ENCODE data around the gene ST8SIA4. TPM values are rescaled to one million over a fixed set of nuclear protein-coding genes. Genes with fewer than 3 reads are reported as not detected.

ST8SIA4 gene
- polyA plus RNA-seq, 2 donors: 0.35 to 0.36 TPM

DNA sequence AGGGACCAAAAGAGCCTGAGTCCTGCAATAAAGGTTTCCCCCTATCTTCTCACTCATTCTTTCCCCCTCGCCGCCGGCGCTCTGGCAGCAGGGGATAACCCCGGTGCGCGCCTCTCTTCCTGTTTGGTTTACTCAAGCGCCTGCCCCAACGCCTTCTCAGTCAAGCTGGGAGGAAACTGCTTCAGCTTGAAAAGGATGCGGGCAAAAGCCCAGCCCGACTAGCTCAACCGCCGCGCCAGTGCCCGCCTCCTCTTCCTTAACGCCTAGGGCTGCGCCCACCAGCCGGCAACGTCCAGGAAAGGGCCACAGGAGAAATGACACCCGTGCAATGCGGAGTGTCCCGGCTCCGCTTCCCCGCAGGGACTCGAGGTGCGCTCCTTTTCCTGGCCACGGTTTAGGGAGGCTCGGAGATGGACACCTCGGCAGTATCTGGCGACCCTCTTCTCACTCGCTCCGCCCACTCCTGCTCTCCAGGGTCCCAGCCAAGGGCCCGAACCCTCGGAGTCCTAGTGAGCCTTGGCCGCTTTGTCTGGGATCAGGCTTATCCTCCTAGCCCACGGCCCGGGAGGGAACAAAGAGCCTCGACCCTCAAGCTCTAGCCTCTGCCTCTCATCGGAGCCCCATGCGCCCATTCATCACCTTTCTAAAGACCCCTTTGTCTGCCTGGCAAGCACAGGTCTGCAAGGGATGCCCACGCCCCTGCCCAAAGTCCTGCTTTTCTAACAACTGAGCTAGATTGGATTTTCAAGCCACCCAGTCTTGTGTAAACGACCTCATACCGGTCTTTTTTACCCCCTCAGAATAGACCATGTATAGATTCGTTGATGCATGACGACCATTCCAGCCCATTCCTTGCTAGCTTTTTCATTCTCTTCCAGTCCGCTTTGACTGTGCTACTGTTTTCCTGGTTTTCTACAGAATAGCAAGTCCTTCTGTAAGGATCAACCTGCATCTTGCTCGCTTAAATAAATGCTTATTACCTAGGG is 2.0 kb downstream of the ST8SIA4 start:
- H3K4me3 ChIP-seq (ENCODE audit: low read depth in 1 of 2, low read length in 2 of 2): peak overlapping the region; percentile 51 to 54
- H3K27ac ChIP-seq (ENCODE audit: low read depth in 2 of 2, low read length in 1 of 2): peak overlapping the region; percentile 76 to 79
- peaks cover 6 to 14% of the 10 kb centered on the region in 2 donors for H3K4me1 ChIP-seq (ENCODE audit: control insufficient read depth in 2 of 2, insufficient read depth in 2 of 2, low read length in 1 of 2)
- no peaks in the 10 kb centered on the region for H3K9me3 ChIP-seq (ENCODE audit: control insufficient read depth in 2 of 2, insufficient read depth in 1 of 2, low read depth in 1 of 2, low read length in 1 of 2)
- WGBS, 2 donors: 1% methylated on average over 46 to 47 of the region's 47 CpGs
- no peaks in the 10 kb centered on the region for H3K27me3 ChIP-seq (ENCODE audit: control insufficient read depth in 1 of 2, insufficient read depth in 2 of 2, low read length in 2 of 2)
- no peaks in the 10 kb centered on the region for H3K36me3 ChIP-seq (ENCODE audit: control insufficient read depth in 2 of 2, insufficient read depth in 2 of 2, low read length in 1 of 2)

DNA sequence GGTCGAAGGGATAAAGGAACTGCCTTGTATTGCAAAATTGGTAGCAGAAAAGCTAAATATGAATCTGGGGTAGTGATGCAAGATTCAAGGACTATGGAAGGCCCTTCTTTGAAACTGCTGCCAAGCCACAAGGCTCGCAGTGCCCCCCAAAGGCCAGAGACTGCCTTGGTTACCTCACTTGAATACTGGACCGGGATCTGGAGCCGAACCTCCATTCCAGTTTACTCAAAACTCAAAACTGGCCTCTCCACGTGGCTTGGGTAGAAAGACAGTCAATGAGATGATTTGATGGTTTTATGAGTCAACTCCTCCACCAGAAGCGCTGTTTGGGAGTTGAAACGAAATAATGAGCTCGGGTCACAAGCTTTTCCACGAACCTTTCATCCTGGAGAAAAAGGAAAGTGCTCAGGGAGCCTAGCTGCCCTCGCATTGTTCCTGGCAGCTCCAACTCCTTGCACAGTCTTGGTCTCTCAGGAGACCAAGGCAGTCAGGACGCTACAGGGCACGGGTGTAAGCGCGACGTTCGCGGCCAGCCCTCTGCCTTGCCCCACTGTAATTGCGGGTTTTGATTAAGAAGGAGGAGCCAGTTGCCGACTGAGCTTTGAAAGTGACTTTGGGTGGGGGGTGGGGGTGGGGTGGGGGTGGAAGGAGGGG is 2.8 kb downstream of the ST8SIA4 start:
- 5 to 8% methylated on average over 19 of the region's 19 CpGs for WGBS, 2 donors
- Histone ChIP-seq H3K27me3 (ENCODE audit: control insufficient read depth in 1 of 2, insufficient read depth in 2 of 2, low read length in 2 of 2) (no peaks in the 10 kb centered on the region), H3K27ac (ENCODE audit: low read depth in 2 of 2, low read length in 1 of 2) (peak overlapping the region; percentile 58 to 76), H3K4me3 (ENCODE audit: low read depth in 1 of 2, low read length in 2 of 2) (peak overlapping the region; percentile 51 to 54), H3K4me1 (ENCODE audit: control insufficient read depth in 2 of 2, insufficient read depth in 2 of 2, low read length in 1 of 2) (peaks cover 6 to 14% of the 10 kb centered on the region in 2 donors), H3K9me3 (ENCODE audit: control insufficient read depth in 2 of 2, insufficient read depth in 1 of 2, low read depth in 1 of 2, low read length in 1 of 2) (no peaks in the 10 kb centered on the region), H3K36me3 (ENCODE audit: control insufficient read depth in 2 of 2, insufficient read depth in 2 of 2, low read length in 1 of 2) (no peaks in the 10 kb centered on the region)

DNA sequence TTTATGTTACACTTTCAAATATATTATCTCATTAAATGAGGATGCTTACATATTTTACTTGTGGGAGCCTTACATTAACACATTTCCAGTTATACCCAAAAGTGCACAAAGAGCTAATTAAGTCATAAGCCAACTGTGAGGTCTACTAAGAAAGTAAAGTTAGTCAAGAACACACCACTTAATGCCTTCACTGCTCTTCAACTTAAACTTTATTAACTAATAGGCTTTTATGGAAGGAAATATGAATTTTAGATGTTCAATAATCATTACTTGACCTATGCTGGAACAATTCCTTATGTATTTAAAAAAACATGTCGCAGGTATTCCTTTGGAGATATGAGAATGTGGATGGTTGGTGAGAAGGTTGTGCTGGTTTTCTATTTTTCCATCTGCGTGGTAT is 3.4 kb downstream of the ST8SIA4 start:
- Histone ChIP-seq H3K4me1 (ENCODE audit: control insufficient read depth in 2 of 2, insufficient read depth in 2 of 2, low read length in 1 of 2) (peaks cover 6 to 14% of the 10 kb centered on the region in 2 donors), H3K27ac (ENCODE audit: low read depth in 2 of 2, low read length in 1 of 2) (no peak overlapping the region), H3K9me3 (ENCODE audit: control insufficient read depth in 2 of 2, insufficient read depth in 1 of 2, low read depth in 1 of 2, low read length in 1 of 2) (no peaks in the 10 kb centered on the region), H3K36me3 (ENCODE audit: control insufficient read depth in 2 of 2, insufficient read depth in 2 of 2, low read length in 1 of 2) (no peaks in the 10 kb centered on the region), H3K4me3 (ENCODE audit: low read depth in 1 of 2, low read length in 2 of 2) (peak overlapping the region in 1 of 2 donors; percentile 51), H3K27me3 (ENCODE audit: control insufficient read depth in 1 of 2, insufficient read depth in 2 of 2, low read length in 2 of 2) (no peaks in the 10 kb centered on the region)
- WGBS, 2 donors: 80 to 82% methylated on average over 2 of the region's 2 CpGs

GRCh38 chr5:100898504-100899346 is 4.4 kb downstream of the ST8SIA4 start:
- WGBS, 2 donors: 68 to 70% methylated on average over 5 of the region's 5 CpGs
- Histone ChIP-seq H3K9me3 (ENCODE audit: control insufficient read depth in 2 of 2, insufficient read depth in 1 of 2, low read depth in 1 of 2, low read length in 1 of 2) (no peaks in the 10 kb centered on the region), H3K4me3 (ENCODE audit: low read depth in 1 of 2, low read length in 2 of 2) (no peak overlapping the region), H3K36me3 (ENCODE audit: control insufficient read depth in 2 of 2, insufficient read depth in 2 of 2, low read length in 1 of 2) (no peaks in the 10 kb centered on the region), H3K4me1 (ENCODE audit: control insufficient read depth in 2 of 2, insufficient read depth in 2 of 2, low read length in 1 of 2) (peaks cover 6 to 13% of the 10 kb centered on the region in 2 donors), H3K27me3 (ENCODE audit: control insufficient read depth in 1 of 2, insufficient read depth in 2 of 2, low read length in 2 of 2) (no peaks in the 10 kb centered on the region), H3K27ac (ENCODE audit: low read depth in 2 of 2, low read length in 1 of 2) (no peak overlapping the region)

DNA sequence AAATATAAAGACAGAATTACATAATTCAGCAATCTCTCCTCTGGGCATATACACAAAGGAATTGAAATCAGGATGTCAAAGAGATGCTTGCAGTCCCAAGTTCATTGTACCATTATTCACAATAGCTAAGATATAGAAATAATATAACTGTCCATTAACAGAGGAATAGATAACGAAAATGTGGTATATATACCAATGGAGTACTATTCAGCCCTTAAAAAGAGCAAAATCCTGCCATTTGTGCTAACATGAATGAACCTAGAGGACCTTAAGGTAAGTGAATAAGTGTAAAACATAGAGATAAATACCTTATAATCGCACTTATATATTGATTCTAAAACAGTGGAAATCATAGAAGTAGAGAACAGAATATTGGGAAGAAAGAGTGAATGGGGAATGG is 7.0 kb downstream of the ST8SIA4 start:
- H3K36me3 ChIP-seq (ENCODE audit: control insufficient read depth in 2 of 2, insufficient read depth in 2 of 2, low read length in 1 of 2): no peaks in the 10 kb centered on the region
- 88 to 90% methylated on average over 2 of the region's 2 CpGs for WGBS, 2 donors
- H3K4me3 ChIP-seq (ENCODE audit: low read depth in 1 of 2, low read length in 2 of 2): no peak overlapping the region

GRCh38 chr5:100890461-100891008 is 12.5 kb downstream of the ST8SIA4 start:
- Histone ChIP-seq H3K4me1 (ENCODE audit: control insufficient read depth in 2 of 2, insufficient read depth in 2 of 2, low read length in 1 of 2) (no peaks in the 10 kb centered on the region), H3K27me3 (ENCODE audit: control insufficient read depth in 1 of 2, insufficient read depth in 2 of 2, low read length in 2 of 2) (no peaks in the 10 kb centered on the region), H3K9me3 (ENCODE audit: control insufficient read depth in 2 of 2, insufficient read depth in 1 of 2, low read depth in 1 of 2, low read length in 1 of 2) (no peaks in the 10 kb centered on the region), H3K36me3 (ENCODE audit: control insufficient read depth in 2 of 2, insufficient read depth in 2 of 2, low read length in 1 of 2) (no peaks in the 10 kb centered on the region), H3K27ac (ENCODE audit: low read depth in 2 of 2, low read length in 1 of 2) (no peak overlapping the region), H3K4me3 (ENCODE audit: low read depth in 1 of 2, low read length in 2 of 2) (no peak overlapping the region)
- WGBS, 2 donors: 41 to 49% methylated on average over 3 of the region's 3 CpGs

More for the DNA sequence above, 7.0 kb downstream of the ST8SIA4 start:
- no peaks in the 10 kb centered on the region for H3K27me3 ChIP-seq (ENCODE audit: control insufficient read depth in 1 of 2, insufficient read depth in 2 of 2, low read length in 2 of 2)
- no peaks in the 10 kb centered on the region for H3K9me3 ChIP-seq (ENCODE audit: control insufficient read depth in 2 of 2, insufficient read depth in 1 of 2, low read depth in 1 of 2, low read length in 1 of 2)
- peaks cover 1 to 3% of the 10 kb centered on the region in 2 donors for H3K4me1 ChIP-seq (ENCODE audit: control insufficient read depth in 2 of 2, insufficient read depth in 2 of 2, low read length in 1 of 2)
- H3K27ac ChIP-seq (ENCODE audit: low read depth in 2 of 2, low read length in 1 of 2): no peak overlapping the region

DNA sequence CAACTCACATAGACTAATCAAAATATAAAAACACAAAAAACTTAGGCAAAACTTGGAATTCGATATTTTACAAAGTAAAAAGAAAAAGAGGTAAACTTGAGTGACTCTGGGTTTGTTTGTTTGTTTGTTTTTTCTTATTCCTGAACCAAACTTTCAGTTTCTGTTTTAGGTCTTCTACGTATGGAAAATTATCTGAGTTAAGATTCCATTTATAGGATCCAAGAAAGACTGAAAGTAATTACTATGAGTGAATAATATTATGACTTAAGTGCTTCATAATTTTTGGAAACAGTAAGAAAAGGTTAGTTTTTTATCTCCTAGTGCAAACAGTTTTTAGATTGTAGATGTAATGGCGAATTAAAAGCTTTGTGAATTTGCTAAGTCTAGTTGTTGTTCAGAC is 13.2 kb downstream of the ST8SIA4 start:
- H3K27ac ChIP-seq (ENCODE audit: low read depth in 2 of 2, low read length in 1 of 2): no peak overlapping the region

GRCh38 chr5:100889165-100889743 is 13.8 kb downstream of the ST8SIA4 start:
- WGBS, 2 donors: 51 to 59% methylated on average over 4 of the region's 4 CpGs
- H3K27me3 ChIP-seq (ENCODE audit: control insufficient read depth in 1 of 2, insufficient read depth in 2 of 2, low read length in 2 of 2): no peaks in the 10 kb centered on the region
- H3K4me3 ChIP-seq (ENCODE audit: low read depth in 1 of 2, low read length in 2 of 2): no peak overlapping the region
- H3K9me3 ChIP-seq (ENCODE audit: control insufficient read depth in 2 of 2, insufficient read depth in 1 of 2, low read depth in 1 of 2, low read length in 1 of 2): no peaks in the 10 kb centered on the region
- no peaks in the 10 kb centered on the region for H3K36me3 ChIP-seq (ENCODE audit: control insufficient read depth in 2 of 2, insufficient read depth in 2 of 2, low read length in 1 of 2)
- no peak overlapping the region for H3K27ac ChIP-seq (ENCODE audit: low read depth in 2 of 2, low read length in 1 of 2)
- no peaks in the 10 kb centered on the region for H3K4me1 ChIP-seq (ENCODE audit: control insufficient read depth in 2 of 2, insufficient read depth in 2 of 2, low read length in 1 of 2)

More for the DNA sequence above, 13.2 kb downstream of the ST8SIA4 start:
- Histone ChIP-seq H3K4me1 (ENCODE audit: control insufficient read depth in 2 of 2, insufficient read depth in 2 of 2, low read length in 1 of 2) (no peaks in the 10 kb centered on the region), H3K36me3 (ENCODE audit: control insufficient read depth in 2 of 2, insufficient read depth in 2 of 2, low read length in 1 of 2) (no peaks in the 10 kb centered on the region), H3K27me3 (ENCODE audit: control insufficient read depth in 1 of 2, insufficient read depth in 2 of 2, low read length in 2 of 2) (no peaks in the 10 kb centered on the region), H3K9me3 (ENCODE audit: control insufficient read depth in 2 of 2, insufficient read depth in 1 of 2, low read depth in 1 of 2, low read length in 1 of 2) (no peaks in the 10 kb centered on the region), H3K4me3 (ENCODE audit: low read depth in 1 of 2, low read length in 2 of 2) (no peak overlapping the region)
- WGBS, 2 donors: 60 to 65% methylated on average over 3 of the region's 3 CpGs
